M059J (cell line): ENCODE measurements around the gene CCDC187. TPM values are rescaled to one million over a fixed set of nuclear protein-coding genes. Genes with fewer than 3 reads are reported as not detected.

ENCODE experiments used
- DNase-seq: peaks from one replicate; pipeline ENCODE4 v3.0.0-alpha.2; 2012; ENCODE audit warnings: low read depth
- total RNA-seq: library from RNA; depleted of rRNA; stranded (reverse); fragments of >200 nt; shearing (Covaris generic); gene quantifications from 2 replicates; pipeline ENCODE4 v1.2.3, GENCODE V29; 2014

The CCDC187 gene
- total RNA-seq, 1 experiment from 2014 or later: not detected

GRCh38 chr9:136339958-136340310 is 36.0 kb upstream of the CCDC187 start:
- no peak for DNase-seq

DNA sequence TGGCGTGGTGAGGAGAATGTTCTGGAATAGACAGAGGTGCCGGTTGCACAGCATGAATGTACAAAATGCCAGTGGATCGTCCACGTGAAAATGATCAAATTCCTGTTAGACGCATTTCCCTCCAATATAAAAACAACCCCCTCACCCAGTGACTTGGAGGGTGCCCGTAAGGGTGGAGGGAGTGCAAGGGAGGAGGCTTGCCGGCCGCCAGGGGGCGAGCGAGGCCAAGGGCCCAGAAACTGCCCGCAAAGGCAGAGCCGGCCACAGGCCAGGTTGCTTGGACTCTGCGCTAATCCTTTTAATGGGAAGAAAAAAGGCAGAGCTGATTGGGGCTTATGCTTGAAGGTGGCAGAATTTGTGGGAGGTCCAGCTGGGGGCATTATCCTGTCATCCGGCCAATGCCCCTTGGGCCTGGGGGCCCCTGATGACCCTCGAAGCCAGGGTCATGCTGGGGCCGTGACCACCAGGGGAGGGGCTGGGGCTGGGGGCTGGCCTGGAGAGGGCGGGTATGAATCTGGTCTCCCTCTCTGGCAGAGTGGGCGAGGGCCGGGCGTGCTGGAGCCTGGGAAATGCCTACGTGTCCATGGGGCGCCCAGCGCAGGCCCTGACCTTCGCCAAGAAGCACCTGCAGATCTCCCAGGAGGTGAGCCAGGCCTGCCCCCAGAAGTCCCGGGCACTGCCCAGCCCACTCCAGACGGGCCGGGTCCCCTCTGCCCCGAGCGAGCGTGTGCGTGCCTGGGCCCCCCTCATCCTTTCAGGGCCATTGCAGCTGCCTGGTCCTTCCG is 35.5 kb upstream of the CCDC187 start:
- peak; percentile 25 for DNase-seq

- DNase-seq: no peak
These were observed 34.6 kb upstream of the CCDC187 start for GRCh38 chr9:136338511-136338910.

GRCh38 chr9:136337416-136338395 is 33.8 kb upstream of the CCDC187 start:
- DNase-seq: no peak

GRCh38 chr9:136336881-136337280 is 33.0 kb upstream of the CCDC187 start:
- no peak for DNase-seq

DNA sequence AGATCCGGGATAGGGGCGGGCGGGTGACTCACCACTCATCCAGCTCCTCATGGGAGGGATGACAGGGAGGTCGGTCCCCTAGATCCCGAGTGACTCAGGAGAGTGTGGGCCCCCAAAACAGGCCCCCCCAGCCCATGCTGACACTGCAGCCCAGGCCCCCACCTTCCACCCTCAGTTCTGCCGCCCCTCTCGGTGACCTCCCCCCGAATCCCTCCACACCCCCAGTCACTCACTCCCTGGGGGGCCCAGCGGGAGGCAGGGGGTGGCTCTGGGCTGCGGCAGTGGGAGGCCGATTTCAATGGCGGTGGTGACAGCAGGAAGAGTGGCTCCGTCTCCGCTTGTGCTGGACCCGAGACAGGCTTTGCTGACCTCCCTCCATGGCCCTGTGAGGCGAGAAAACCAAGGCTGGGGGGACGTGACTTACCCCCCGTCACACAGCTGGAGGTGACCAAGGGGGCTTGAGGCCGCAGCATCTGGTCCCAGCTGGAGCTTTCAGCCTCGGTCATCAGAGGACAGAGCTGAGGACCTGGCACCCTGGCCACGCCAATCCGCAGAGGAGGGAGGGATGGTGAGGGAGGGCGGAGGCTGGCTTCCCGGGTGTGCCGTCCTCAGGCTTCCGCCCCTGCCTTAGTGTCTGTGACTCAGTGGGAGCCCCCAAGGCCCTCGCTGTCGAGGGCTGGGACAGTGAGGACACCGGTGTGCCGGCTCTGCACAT is 32.4 kb upstream of the CCDC187 start:
- DNase-seq: no peak

GRCh38 chr9:136335296-136336155 is 31.6 kb upstream of the CCDC187 start:
- no peak for DNase-seq

DNA sequence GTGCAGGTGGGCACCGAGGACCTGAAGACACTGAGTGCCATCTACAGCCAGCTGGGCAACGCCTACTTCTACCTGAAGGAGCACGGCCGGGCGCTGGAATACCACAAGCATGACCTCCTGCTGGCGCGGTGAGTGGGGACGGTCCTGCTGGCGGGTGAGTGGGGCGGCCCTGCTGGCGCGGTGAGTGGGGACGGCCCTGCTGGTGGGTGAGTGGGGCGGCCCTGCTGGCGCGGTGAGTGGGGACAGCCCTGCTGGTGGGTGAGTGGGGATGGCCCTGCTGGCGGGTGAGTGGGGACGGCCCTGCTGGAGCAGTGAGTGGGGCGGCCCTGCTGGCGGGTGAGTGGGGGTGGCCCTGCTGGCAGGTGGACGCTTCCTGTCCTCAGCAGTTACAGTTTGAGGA is 30.6 kb upstream of the CCDC187 start:
- DNase-seq: no peak

DNA sequence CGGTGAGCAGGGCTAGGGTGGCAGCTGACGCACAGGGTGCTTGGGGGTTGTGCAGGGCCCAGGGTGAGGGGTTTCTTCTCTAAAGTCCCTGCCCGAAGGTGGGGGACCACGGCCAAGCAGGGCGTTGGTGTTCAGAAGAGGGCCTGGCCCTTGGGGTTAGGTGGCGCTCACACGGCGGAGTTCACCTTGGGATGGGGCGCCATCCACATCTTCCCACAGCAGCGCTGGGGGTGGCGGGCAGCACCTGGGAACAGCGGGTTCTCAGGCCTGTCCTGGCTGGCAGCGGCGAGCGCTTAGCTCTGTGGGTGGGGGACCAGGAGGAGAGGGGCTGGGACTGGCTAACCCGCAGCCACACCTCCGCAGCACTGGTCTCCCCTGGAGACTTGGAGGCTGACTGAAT is 29.6 kb upstream of the CCDC187 start:
- no peak for DNase-seq

DNA sequence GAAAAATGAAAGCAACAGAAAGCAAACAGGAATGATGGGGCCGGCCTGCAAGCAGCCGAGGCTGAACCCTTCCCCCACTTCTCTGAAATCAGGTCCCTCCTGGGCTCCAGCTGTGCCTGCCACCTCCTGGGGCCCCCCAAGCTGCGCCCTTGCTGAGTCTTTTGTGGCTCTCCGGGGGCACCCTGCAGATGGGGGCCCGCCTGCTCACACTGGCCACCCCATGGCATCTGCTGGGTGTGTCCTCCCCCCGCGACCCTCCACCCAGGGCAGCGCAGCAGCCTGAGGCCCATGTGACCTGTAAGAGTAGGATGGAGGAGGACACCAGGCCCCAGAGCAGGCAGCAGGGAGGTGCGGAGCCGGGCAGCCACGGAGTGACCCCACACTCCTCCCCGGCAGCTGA is 29.2 kb upstream of the CCDC187 start:
- DNase-seq: no peak

- no peak for DNase-seq
These were observed 28.6 kb upstream of the CCDC187 start for GRCh38 chr9:136332482-136332983.

DNA sequence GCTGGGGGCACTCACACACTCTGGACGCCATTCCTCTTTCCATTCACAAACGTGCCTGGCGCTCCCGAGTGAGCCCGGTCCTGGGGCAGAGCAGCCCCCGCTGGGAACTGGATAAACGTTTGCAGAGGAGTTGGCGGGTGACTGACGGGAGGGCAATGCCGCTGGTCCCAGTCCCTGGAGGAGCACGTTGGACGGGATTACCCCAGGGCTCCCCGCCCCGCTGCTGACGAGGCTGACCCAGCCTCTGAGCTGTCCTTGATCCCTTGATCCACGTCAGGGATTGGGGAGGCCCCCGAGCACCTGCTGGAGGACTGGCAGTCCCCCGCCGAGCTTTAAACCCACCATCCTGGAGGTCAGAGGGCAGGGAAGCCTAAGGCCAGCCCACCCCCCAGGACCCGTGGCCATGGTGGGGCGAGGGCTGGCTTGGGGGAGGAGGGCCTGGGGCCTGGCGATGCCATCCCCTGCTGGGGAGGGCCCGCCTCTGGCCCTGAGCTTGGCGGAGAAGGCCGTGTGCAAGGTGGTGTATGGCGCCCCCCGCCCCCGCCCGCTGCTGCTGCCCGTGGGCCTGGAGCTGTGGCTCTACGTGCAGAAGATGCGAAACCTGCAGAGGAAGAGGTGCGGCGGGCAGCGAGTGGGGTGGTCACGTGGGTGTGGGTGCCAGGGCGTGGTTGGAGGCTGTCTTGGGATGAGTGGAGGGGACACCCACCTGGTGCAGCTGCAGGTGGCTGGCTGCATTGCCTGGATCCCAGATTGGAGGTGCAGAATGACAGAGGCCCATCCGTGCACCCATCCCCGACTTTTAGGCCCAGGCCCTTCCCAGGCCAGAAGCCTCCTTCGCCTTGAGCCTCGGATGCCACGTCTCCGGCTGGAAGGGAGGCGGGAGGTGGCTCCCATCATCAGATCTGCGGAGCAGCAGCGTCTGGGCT is 27.9 kb upstream of the CCDC187 start:
- DNase-seq: no peak

GRCh38 chr9:136331030-136331429 is 27.1 kb upstream of the CCDC187 start:
- no peak for DNase-seq

GRCh38 chr9:136330406-136330990 is 26.6 kb upstream of the CCDC187 start:
- no peak for DNase-seq

DNA sequence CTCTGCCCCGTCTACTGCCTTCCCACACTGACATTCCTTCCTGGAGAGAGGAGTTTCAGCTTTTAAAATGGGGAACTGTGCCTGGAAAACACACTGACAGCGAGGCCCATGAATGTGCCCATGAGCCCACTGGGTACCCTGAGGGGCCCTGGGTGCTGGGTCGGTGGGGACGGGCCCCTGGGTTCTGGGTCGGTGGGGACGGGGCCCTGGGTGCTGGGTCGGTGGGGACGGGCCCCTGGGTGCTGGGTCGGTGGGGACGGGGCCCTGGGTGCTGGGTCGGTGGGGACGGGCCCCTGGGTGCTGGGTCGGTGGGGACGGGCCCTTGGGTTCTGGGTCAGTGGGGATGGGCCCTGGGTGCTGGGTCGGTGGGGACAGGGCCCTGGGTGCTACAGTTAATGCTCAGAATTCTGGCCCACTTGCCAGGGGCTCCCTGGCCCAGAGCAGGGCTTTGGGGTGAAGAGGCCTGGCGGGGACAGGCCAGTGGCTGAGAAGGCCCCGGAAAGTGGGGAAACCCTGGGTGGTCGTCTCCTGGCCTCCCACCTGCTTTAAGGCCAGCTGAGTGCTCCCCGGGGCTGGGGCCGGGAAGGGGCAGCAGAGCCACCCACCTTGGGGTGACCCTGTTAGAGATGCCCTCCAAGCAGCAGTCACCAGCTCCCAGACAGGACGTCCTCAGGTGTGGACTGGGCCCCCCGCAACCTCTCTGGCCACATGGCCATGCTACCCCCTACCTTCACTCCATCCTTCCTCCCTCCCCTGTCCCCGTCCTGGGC is 25.9 kb upstream of the CCDC187 start:
- DNase-seq: no peak

DNA sequence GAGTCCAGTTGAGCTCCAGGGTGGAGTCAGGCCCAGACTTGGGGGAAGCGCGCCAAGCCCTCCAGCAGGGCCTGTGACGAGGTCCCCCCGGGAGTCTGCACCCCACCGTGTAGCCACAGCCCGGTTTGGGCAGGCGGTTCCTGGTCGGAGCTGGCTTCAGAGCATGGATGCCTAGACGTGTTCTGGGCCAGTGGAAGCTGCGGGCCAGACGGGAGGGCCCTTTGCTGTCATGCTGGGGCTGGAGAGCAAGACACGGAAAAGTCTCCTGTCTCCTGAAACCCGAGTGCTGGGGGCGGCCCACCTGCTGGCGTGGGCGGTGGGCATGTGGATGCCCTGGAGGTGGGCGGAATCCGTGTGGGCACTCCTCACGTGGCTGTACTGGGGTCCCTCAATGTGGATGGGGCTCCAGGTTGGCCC is 25.3 kb upstream of the CCDC187 start:
- DNase-seq: no peak

DNA sequence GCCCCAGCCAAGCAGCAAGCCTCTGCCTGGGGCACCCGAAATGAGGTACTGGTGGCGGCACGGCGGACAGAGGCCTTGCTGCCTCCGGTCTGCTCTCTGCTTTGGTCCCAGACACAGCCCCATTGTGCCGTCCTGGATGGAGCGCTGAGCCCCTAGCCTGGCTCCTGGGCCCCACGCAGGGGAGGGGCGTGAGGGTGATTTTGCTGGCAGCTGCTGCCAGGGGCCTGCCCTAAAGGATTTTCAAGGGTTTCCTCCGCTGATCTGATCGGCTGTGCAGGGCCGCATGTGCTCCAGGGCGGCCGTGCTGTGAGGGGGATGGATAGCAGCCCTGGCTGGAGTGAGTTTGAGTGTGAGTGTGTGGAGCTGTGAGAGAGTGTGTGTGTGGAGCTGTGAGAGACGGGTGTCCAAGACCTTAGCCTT is 24.7 kb upstream of the CCDC187 start:
- DNase-seq: no peak

DNA sequence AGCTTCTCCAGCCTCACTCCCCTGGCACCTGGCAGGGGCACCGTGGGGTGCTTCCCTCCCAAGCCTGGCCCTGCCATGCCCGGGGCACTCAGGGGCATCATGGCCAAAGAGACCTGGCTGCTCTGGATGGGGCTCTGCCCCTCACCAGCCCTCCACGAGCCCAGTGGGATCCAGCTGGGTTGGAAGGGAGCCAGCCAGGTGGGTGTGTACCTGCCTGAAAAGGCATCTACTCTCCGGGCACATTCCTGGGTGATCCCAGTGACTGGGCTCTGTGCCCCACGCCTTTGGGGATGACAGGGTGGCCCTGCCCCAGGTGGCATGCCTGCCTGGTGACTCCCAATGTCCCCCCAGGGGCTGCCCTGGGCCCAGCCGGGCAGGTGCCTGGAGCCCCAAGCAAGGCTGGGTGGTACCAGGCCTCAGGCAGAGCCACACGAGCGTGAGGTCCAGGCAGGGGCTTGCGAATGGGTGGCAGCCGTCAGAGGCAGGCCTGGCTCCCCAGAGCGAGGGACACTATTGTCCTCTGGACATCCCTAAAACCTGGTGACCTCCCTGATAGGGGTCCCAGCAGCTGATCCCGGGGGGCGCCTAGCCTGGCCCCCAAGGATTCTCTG is 24.2 kb upstream of the CCDC187 start:
- DNase-seq: no peak
